NT2/D1 (cell line): ENCODE results near the gene TERF2IP.

Experiments
- DNase-seq: peaks from one replicate; pipeline ENCODE4 v3.0.0-alpha.2; 2011; ENCODE audit warnings: low read depth, low spot score
- H3K27me3 ChIP-seq: 2 replicates; pipeline ENCODE4 v1.6.0; 2011; ENCODE audit warnings: mild to moderate bottlenecking; ENCODE audit not compliant: insufficient read length, insufficient read depth
- H3K36me3 ChIP-seq: 2 replicates; pipeline ENCODE4 v1.6.1; 2011; ENCODE audit warnings: mild to moderate bottlenecking, low read length, mixed read lengths; ENCODE audit not compliant: insufficient read depth, insufficient read length
- H3K4me1 ChIP-seq: 2 replicates; pipeline ENCODE4 v1.5.1; 2011; ENCODE audit not compliant: insufficient read depth, insufficient read length
- H3K4me3 ChIP-seq: 2 replicates; pipeline ENCODE4 v1.5.1; 2011; ENCODE audit warnings: low read depth; ENCODE audit not compliant: insufficient read length
- H3K9ac ChIP-seq: 2 replicates; pipeline ENCODE4 v1.6.0; 2011; ENCODE audit warnings: low read depth; ENCODE audit not compliant: insufficient read length
- H3K9me3 ChIP-seq: 2 replicates; pipeline ENCODE4 v1.5.1; 2011; ENCODE audit warnings: mild to moderate bottlenecking, low read length; ENCODE audit not compliant: insufficient read depth
- SUZ12 ChIP-seq: IDR thresholded peaks from 2 replicates; pipeline ENCODE4 v1.6.1; 2011; ENCODE audit not compliant: insufficient read length, insufficient read depth; ENCODE audit errors: extremely low read depth
- YY1 ChIP-seq: IDR thresholded peaks from 2 replicates; pipeline ENCODE4 v1.6.1; 2011; ENCODE audit not compliant: insufficient read length, insufficient read depth
- ZNF274 ChIP-seq: IDR thresholded peaks from 2 replicates; pipeline ENCODE4 v1.6.1; 2011; ENCODE audit warnings: mild to moderate bottlenecking, low read depth, low read length

The TERF2IP gene

GRCh38 chr16:75627851-75628250 is 19.7 kb upstream of the TERF2IP start:
- Histone ChIP-seq H3K4me3 (no peak overlapping the region), H3K9me3 (no peaks in the 10 kb centered on the region), H3K9ac (no peak overlapping the region), H3K36me3 (peaks cover 85% of the 10 kb centered on the region), H3K4me1 (no peaks in the 10 kb centered on the region), H3K27me3 (no peaks in the 10 kb centered on the region)
- DNase-seq = no peak
- TF ChIP-seq SUZ12 (no peak), YY1 (no peak), ZNF274 (no peak)

- Histone ChIP-seq H3K27me3 (no peaks in the 10 kb centered on the region), H3K4me1 (no peaks in the 10 kb centered on the region), H3K36me3 (peaks cover 89% of the 10 kb centered on the region), H3K9ac (no peak overlapping the region), H3K9me3 (no peaks in the 10 kb centered on the region), H3K4me3 (no peak overlapping the region)
- DNase-seq = no peak
- TF ChIP-seq ZNF274 (no peak), SUZ12 (no peak), YY1 (no peak)
Measured at GRCh38 chr16:75628351-75628750, 19.2 kb upstream of the TERF2IP start.

- H3K9me3 ChIP-seq = no peaks in the 10 kb centered on the region
- no peak for TF ChIP-seq SUZ12
- no peak for TF ChIP-seq YY1
- TF ChIP-seq ZNF274 = no peak
- no peak overlapping the region for H3K9ac ChIP-seq
- H3K4me1 ChIP-seq = no peaks in the 10 kb centered on the region
- H3K36me3 ChIP-seq = peaks cover 95% of the 10 kb centered on the region
- no peak overlapping the region for H3K4me3 ChIP-seq
- H3K27me3 ChIP-seq = no peaks in the 10 kb centered on the region
- DNase-seq = no peak
Measured at GRCh38 chr16:75629132-75629531, 18.4 kb upstream of the TERF2IP start.

GRCh38 chr16:75630052-75630451 is 17.5 kb upstream of the TERF2IP start:
- Histone ChIP-seq H3K36me3 (peaks cover 96% of the 10 kb centered on the region), H3K4me3 (no peak overlapping the region), H3K9ac (no peak overlapping the region), H3K9me3 (no peaks in the 10 kb centered on the region), H3K27me3 (no peaks in the 10 kb centered on the region), H3K4me1 (no peaks in the 10 kb centered on the region)
- TF ChIP-seq SUZ12 (no peak), YY1 (no peak), ZNF274 (no peak)
- no peak for DNase-seq

- H3K4me1 ChIP-seq = no peaks in the 10 kb centered on the region
- no peaks in the 10 kb centered on the region for H3K9me3 ChIP-seq
- no peaks in the 10 kb centered on the region for H3K27me3 ChIP-seq
- no peak for DNase-seq
- H3K9ac ChIP-seq = no peak overlapping the region
- TF ChIP-seq ZNF274 (no peak), SUZ12 (no peak), YY1 (no peak)
- H3K4me3 ChIP-seq = no peak overlapping the region
- H3K36me3 ChIP-seq = peaks cover 93% of the 10 kb centered on the region
Measured at GRCh38 chr16:75632857-75633256, 14.7 kb upstream of the TERF2IP start.

GRCh38 chr16:75635036-75635435 is 12.5 kb upstream of the TERF2IP start:
- Histone ChIP-seq H3K4me3 (no peak overlapping the region), H3K9me3 (no peaks in the 10 kb centered on the region), H3K36me3 (peaks cover 90% of the 10 kb centered on the region), H3K27me3 (no peaks in the 10 kb centered on the region), H3K4me1 (no peaks in the 10 kb centered on the region), H3K9ac (no peak overlapping the region)
- TF ChIP-seq YY1 (no peak), SUZ12 (no peak), ZNF274 (no peak)
- no peak for DNase-seq

GRCh38 chr16:75640598-75640997 is 7.0 kb upstream of the TERF2IP start:
- H3K4me3 ChIP-seq = no peak overlapping the region
- DNase-seq = no peak

More at GRCh38 chr16:75640598-75640997, 7.0 kb upstream of the TERF2IP start:
- TF ChIP-seq SUZ12 = no peak
- TF ChIP-seq ZNF274 = no peak
- TF ChIP-seq YY1 = no peak
- Histone ChIP-seq H3K36me3 (peaks cover 92% of the 10 kb centered on the region), H3K27me3 (no peaks in the 10 kb centered on the region), H3K9me3 (no peaks in the 10 kb centered on the region), H3K9ac (peak overlapping the region; percentile 28), H3K4me1 (peaks cover 9% of the 10 kb centered on the region)
